ENCODE measurements around the gene ELAVL1. TPM values are rescaled to one million over a fixed set of nuclear protein-coding genes. Genes with fewer than 3 reads are reported as not detected.

ELAVL1 gene
- total and polyA plus RNA-seq, 2 experiments from 2014 or later: 57.7 to 89.9 TPM

DNA sequence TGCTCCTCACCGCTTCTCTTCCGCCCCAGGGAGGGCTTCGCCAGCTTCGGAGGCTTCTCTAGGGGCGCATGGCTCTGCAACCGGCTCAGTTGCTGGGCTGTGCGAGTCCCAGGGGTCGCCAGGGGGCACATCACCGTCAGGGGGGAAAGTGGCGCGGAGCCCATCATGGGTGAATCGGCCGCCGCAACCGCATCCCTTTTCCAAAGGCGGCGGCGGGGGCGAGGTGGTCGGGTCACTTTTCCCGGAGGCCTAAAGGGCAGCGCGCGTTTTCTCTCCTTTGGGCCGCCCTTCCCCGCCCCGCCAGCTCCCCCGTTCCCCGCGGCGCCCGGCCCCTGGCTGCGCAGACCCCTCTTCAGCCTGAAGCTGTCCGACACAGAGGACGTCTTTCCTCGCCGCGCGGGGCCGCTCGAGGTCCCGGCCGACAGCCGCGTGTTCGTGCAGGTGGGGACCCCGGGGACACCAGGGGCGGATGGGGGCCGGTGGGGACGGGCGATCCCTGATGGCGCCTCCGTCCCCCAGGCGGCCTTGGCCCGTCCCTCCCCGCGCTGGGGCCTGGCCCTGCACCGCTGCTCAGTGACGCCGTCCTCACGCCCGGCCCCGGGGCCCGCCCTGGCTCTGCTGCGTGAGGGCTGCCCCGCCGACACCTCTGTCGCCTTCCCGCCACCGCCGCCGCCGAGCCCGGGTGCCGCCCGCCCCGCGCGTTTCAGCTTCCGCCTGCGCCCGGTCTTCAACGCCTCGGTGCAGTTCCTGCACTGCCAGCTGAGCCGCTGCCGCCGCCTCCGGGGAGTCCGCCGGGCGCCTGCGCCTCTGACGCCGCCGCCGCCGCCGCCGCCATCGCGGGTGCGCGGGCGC lies 89.1 kb downstream of the ELAVL1 start:
- Histone ChIP-seq H3K4me3 (peak overlapping the region; percentile 33), H4K20me1 (ENCODE audit: insufficient read depth, poor library complexity, severe bottlenecking) (no peaks in the 10 kb centered on the region), H3K27ac (no peak overlapping the region), H3K9me3 (ENCODE audit: low read depth) (no peaks in the 10 kb centered on the region), H3K4me1 (ENCODE audit: insufficient read depth) (peaks cover 31% of the 10 kb centered on the region), H3K4me2 (peak overlapping the region; percentile 95), H3K36me3 (replicated peaks; ENCODE audit: insufficient read depth, low read depth) (no peaks in the 10 kb centered on the region), H2AFZ (peak overlapping the region; percentile 63), H3K27me3 (peaks cover 35% of the 10 kb centered on the region), H3K79me2 (no peaks in the 10 kb centered on the region), H3K9me2 (replicated peaks; ENCODE audit: insufficient read depth) (no peaks in the 10 kb centered on the region)
- DNase-seq (ENCODE audit: low spot score): peak; percentile 67
- TF ChIP-seq, protein P1, sequence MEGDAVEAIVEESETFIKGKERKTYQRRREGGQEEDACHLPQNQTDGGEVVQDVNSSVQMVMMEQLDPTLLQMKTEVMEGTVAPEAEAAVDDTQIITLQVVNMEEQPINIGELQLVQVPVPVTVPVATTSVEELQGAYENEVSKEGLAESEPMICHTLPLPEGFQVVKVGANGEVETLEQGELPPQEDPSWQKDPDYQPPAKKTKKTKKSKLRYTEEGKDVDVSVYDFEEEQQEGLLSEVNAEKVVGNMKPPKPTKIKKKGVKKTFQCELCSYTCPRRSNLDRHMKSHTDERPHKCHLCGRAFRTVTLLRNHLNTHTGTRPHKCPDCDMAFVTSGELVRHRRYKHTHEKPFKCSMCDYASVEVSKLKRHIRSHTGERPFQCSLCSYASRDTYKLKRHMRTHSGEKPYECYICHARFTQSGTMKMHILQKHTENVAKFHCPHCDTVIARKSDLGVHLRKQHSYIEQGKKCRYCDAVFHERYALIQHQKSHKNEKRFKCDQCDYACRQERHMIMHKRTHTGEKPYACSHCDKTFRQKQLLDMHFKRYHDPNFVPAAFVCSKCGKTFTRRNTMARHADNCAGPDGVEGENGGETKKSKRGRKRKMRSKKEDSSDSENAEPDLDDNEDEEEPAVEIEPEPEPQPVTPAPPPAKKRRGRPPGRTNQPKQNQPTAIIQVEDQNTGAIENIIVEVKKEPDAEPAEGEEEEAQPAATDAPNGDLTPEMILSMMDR (IDR thresholded peaks at IDR 0.05; ENCODE audit: poor library complexity): no peak
- TF ChIP-seq EZH2 (IDR thresholded peaks at IDR 0.05; ENCODE audit: borderline replicate concordance) (peak; percentile 80), EZH2phosphoT487 (IDR thresholded peaks at IDR 0.05; ENCODE audit: low read depth, severe bottlenecking, unreplicated experiment) (peak; percentile 16)
- WGBS (ENCODE audit: low lambda C conversion rate, missing lambda C conversion rate): 4% methylated on average over 45 of the region's 104 CpGs

DNA sequence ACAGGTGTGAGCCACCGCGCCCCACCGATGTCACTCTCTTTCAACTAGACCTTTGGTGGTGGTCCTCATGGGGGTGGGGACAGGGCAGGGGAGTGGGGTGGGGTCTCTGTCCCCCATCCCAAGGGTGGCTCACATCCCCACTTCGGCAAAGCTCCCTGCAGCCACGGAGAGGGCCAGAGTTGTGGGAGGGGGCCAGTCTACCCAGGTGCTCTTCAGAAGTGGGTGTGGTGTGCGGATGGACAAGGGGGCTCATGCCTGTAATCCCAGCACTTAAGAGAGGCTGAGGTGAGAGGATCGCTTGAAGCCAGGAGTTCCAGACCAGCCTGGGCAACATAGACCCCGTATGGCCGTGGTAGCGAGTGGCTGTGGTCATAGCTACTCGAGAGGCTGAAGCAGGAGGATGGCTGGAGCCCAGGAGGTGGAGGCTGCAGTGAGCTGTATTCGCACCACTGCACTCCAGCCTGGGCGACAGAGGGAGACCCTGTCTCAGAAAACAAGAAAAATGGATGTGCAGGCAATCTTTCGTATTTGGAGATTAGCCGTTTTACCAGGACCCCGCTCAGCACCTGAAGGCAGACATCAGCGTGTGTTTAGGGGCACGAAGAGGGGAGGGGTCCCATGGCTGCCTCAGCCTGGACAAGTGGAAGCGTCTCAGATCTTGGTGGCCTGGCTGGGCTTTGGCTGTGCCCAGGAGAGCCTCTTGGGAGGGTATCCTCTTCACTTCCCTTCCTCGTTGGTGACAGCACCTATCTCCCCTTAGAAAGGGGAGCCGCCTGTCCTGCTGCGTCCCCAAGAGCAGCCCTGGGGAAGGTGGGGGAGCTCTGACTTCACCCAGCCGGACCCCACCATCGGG lies 90.0 kb downstream of the ELAVL1 start:
- H2AFZ ChIP-seq: no peak overlapping the region
- TF ChIP-seq EZH2 (IDR thresholded peaks at IDR 0.05; ENCODE audit: borderline replicate concordance) (no peak), EZH2phosphoT487 (IDR thresholded peaks at IDR 0.05; ENCODE audit: low read depth, severe bottlenecking, unreplicated experiment) (no peak)
- TF ChIP-seq, protein P1 (IDR thresholded peaks at IDR 0.05; ENCODE audit: poor library complexity): no peak
- no peak overlapping the region for H3K27ac ChIP-seq
- peaks cover 27% of the 10 kb centered on the region for H3K4me1 ChIP-seq (ENCODE audit: insufficient read depth)
- no peaks in the 10 kb centered on the region for H3K79me2 ChIP-seq
- no peaks in the 10 kb centered on the region for H4K20me1 ChIP-seq (ENCODE audit: insufficient read depth, poor library complexity, severe bottlenecking)
- no peak for DNase-seq (ENCODE audit: low spot score)
- peaks cover 35% of the 10 kb centered on the region for H3K27me3 ChIP-seq
- H3K4me3 ChIP-seq: no peak overlapping the region
- H3K36me3 ChIP-seq (replicated peaks; ENCODE audit: insufficient read depth, low read depth): no peaks in the 10 kb centered on the region
- H3K9me2 ChIP-seq (replicated peaks; ENCODE audit: insufficient read depth): no peaks in the 10 kb centered on the region
- WGBS (ENCODE audit: low lambda C conversion rate, missing lambda C conversion rate): 59% methylated on average over 19 of the region's 24 CpGs
- H3K9me3 ChIP-seq (ENCODE audit: low read depth): no peaks in the 10 kb centered on the region
- peak overlapping the region; percentile 95 for H3K4me2 ChIP-seq

DNA sequence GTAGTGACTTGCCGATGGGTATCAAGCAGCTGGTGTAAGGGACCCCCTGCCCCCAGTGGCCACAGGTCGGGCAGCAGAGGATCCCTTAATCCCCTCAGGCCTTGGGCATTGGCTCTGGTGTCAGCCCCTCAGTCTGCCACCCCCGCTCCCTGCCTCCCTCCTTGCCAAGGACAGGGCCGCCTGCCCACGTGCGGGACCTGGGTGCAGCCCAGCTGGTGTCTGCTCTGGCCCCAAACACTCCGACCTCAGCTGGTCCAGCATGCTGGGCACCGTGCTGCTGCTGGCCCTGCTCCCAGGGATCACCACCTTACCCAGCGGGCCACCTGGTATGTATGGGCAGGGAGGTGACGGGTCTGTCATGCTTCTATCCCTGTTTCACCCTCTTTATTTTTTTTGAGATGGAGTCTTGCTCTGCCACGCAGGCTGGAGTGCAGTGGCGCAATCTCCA lies 90.8 kb downstream of the ELAVL1 start, which contains the start of gene TGFBR3L:
TGFBR3L (plus strand) TSS at position 233 of the 448 bp plus-strand sequence.
- no peaks in the 10 kb centered on the region for H3K9me2 ChIP-seq (replicated peaks; ENCODE audit: insufficient read depth)
- H3K4me3 ChIP-seq: no peak within 1 kb of the TSS
- peak within 1 kb of the TSS; percentile 95 for H3K4me2 ChIP-seq
- peaks cover 24% of the 10 kb centered on the region for H3K4me1 ChIP-seq (ENCODE audit: insufficient read depth)
- H3K27ac ChIP-seq: no peak within 1 kb of the TSS
- no peak for DNase-seq (ENCODE audit: low spot score)
- no peaks in the 10 kb centered on the region for H3K9me3 ChIP-seq (ENCODE audit: low read depth)
- H4K20me1 ChIP-seq (ENCODE audit: insufficient read depth, poor library complexity, severe bottlenecking): no peaks in the 10 kb centered on the region
- no peaks in the 10 kb centered on the region for H3K79me2 ChIP-seq
- 97% methylated on average over 10 of the region's 12 CpGs for WGBS (ENCODE audit: low lambda C conversion rate, missing lambda C conversion rate)
- peaks cover 35% of the 10 kb centered on the region for H3K27me3 ChIP-seq
- H3K36me3 ChIP-seq (replicated peaks; ENCODE audit: insufficient read depth, low read depth): no peaks in the 10 kb centered on the region
- no peak within 1 kb of the TSS for H2AFZ ChIP-seq
- TF ChIP-seq, protein P1 (IDR thresholded peaks at IDR 0.05; ENCODE audit: poor library complexity): no peak
- TF ChIP-seq EZH2 (IDR thresholded peaks at IDR 0.05; ENCODE audit: borderline replicate concordance) (no peak), EZH2phosphoT487 (IDR thresholded peaks at IDR 0.05; ENCODE audit: low read depth, severe bottlenecking, unreplicated experiment) (no peak)

Measured in hepatocyte (in vitro differentiated cells).